A673 (cell line): ENCODE measurements around the gene SVOPL.

Experiments used
- CTCF ChIP-seq: fragments of 300-800, 200-600 bp; sonication (generic); conservative IDR thresholded peaks from 2 replicates; pipeline ENCODE4 v1.5.1; 2017; ENCODE audit warnings: low read depth, mild to moderate bottlenecking, antibody characterized with exemption, low read length, moderate library complexity, mixed read lengths
- EZH2 ChIP-seq: fragments of 200-600 bp; sonication (generic); IDR thresholded peaks from 2 replicates; pipeline ENCODE4 v1.6.1; 2017; ENCODE audit warnings: borderline replicate concordance, low read depth, mild to moderate bottlenecking, mixed read lengths, antibody characterized with exemption, low read length; ENCODE audit not compliant: poor library complexity, severe bottlenecking

GRCh38 chr7:138749960-138750359, 48.8 kb upstream of the SVOPL start:
- TF ChIP-seq CTCF: no peak
- no peak for TF ChIP-seq EZH2
